Measurements from ENCODE around the gene PPARGC1A.

DNA sequence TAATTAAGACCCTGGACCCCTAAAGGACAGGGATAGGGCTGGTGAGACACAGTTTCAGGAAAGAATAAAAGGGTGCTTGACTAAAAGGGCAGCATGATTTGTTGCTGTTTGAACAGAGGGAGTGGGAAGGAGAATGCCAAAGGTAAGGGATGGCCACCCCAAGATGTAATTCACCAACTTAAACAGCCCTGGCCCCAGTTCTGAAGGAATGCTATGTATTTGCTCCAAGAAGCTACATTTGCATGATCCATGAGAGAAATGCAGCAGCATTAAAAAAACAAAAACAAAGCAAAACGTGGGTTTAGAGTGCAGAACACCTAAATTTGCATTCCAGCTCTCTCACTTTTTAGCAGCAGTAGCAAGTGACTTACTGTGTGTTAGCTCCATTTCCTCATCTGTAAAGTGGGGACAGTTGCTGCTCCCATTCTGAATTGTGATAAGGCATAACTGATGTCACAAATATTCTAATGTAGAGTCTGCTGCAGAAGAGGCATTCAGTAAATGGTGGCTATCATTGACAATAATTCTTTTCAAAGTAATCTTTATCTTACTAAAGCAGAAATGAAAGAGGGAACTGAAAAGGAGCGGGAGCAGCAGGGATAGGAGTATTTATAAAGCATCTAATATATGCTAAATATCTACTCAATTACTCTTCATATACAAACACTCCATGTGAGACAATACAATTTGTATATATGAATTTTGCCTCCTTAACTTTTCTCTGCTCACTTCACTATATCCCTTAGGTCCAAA is 115.8 kb downstream of the PPARGC1A start:
- TF ChIP-seq, protein P1, sequence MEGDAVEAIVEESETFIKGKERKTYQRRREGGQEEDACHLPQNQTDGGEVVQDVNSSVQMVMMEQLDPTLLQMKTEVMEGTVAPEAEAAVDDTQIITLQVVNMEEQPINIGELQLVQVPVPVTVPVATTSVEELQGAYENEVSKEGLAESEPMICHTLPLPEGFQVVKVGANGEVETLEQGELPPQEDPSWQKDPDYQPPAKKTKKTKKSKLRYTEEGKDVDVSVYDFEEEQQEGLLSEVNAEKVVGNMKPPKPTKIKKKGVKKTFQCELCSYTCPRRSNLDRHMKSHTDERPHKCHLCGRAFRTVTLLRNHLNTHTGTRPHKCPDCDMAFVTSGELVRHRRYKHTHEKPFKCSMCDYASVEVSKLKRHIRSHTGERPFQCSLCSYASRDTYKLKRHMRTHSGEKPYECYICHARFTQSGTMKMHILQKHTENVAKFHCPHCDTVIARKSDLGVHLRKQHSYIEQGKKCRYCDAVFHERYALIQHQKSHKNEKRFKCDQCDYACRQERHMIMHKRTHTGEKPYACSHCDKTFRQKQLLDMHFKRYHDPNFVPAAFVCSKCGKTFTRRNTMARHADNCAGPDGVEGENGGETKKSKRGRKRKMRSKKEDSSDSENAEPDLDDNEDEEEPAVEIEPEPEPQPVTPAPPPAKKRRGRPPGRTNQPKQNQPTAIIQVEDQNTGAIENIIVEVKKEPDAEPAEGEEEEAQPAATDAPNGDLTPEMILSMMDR (IDR thresholded peaks at IDR 0.05; ENCODE audit: poor library complexity), result no peak
- TF ChIP-seq EZH2 (IDR thresholded peaks at IDR 0.05; ENCODE audit: borderline replicate concordance), result no peak
